Ishikawa (cell line): ENCODE results near the gene CHD5.

Experiments used
- CEBPB ChIP-seq: IDR thresholded peaks from 2 replicates; pipeline ENCODE4 v1.6.1; 2012
- CREB1 ChIP-seq: IDR thresholded peaks from 2 replicates; pipeline ENCODE4 v1.6.1; 2012; ENCODE audit warnings: low read depth
- EGR1 ChIP-seq: IDR thresholded peaks from 2 replicates; pipeline ENCODE4 v1.6.1; 2012
- EP300 ChIP-seq: IDR thresholded peaks from 2 replicates; pipeline ENCODE4 v1.6.1; 2012; ENCODE audit warnings: borderline replicate concordance
- FOXM1 ChIP-seq: IDR thresholded peaks from 2 replicates; pipeline ENCODE4 v1.6.1; 2012; ENCODE audit warnings: low read depth, borderline replicate concordance
- MAX ChIP-seq: IDR thresholded peaks from 2 replicates; pipeline ENCODE4 v1.6.1; 2012
- NFIC ChIP-seq: IDR thresholded peaks from 2 replicates; pipeline ENCODE4 v1.6.1; 2012
- RAD21 ChIP-seq: IDR thresholded peaks from 2 replicates; pipeline ENCODE4 v1.6.1; 2012; ENCODE audit warnings: low read depth
- REST ChIP-seq: IDR thresholded peaks from 2 replicates; pipeline ENCODE4 v1.6.1; 2012; ENCODE audit warnings: low read depth, mild to moderate bottlenecking
- TAF1 ChIP-seq: IDR thresholded peaks from 2 replicates; pipeline ENCODE4 v1.6.1; 2012; ENCODE audit warnings: low read depth, mild to moderate bottlenecking
- TCF12 ChIP-seq: IDR thresholded peaks from 2 replicates; pipeline ENCODE4 v1.6.1; 2012; ENCODE audit warnings: low read depth
- TEAD4 ChIP-seq: IDR thresholded peaks from 2 replicates; pipeline ENCODE4 v1.6.1; 2012
- USF1 ChIP-seq: IDR thresholded peaks from 2 replicates; pipeline ENCODE4 v1.6.1; 2012
- YY1 ChIP-seq: IDR thresholded peaks from 2 replicates; pipeline ENCODE4 v1.6.1; 2012; ENCODE audit warnings: low read depth
- ZBTB7A ChIP-seq: IDR thresholded peaks from 2 replicates; pipeline ENCODE4 v1.6.1; 2012; ENCODE audit warnings: low read depth

The CHD5 gene

DNA sequence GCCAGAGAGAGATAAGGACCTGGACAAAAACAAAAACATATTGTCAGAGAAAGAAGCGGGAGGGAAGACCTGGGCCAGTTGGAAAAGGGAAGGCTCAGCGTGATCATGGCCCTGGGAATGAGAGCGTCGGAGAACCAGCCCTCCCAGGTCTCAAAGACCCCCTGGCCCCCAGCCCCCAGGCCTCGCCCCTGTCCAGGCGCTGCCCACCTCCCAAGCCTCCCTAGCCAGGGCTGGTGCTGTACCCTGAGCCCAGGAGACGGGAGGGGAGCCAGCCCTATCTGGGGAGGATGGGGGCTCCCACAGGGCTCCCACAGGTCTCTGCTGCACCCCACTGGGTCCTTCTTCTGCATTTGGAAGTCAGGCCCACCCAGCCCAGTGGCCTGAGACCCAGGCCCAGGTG, 15.1 kb downstream of the CHD5 start:
- TF ChIP-seq FOXM1 (no peak), CREB1 (no peak), USF1 (no peak), EGR1 (no peak), REST (no peak), EP300 (no peak), RAD21 (no peak), CEBPB (no peak), TEAD4 (no peak), YY1 (no peak), TAF1 (no peak), TCF12 (no peak), NFIC (no peak), MAX (no peak)

DNA sequence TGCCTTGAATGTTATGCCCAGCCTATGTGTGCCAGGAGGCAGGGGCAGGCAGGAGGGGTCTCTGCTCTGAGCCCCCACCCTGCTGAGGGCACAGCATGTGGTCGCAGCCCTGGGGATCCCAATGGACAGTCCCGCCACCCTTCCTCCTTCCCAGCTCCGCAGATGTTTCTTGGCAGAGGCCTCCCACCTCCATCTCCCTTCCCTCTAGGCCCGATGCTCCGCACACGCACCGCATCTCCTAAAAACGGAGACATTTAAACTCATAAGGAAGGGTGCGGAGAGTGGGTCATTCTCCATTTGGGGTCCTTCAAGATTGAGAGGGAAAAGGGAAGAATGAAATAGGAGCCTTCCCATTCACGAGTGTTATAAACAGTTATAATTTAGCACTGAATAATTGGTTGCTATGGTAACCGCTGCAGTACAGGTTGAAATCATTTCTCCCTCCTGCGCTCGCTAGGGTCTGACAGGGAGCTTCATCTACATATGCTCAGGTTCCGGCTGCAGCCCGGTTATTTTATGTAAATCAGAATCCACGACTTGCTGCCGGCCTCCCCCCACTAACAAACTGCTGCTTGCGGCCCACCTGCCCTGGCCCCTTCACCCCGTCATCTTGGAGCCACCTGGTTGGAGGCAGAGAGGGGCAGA, 16.0 kb downstream of the CHD5 start:
- TF ChIP-seq MAX (no peak), EP300 (no peak), YY1 (no peak), ZBTB7A (no peak), RAD21 (no peak), EGR1 (no peak), REST (no peak), CEBPB (no peak), TCF12 (no peak), FOXM1 (no peak), CREB1 (no peak), TEAD4 (no peak)

GRCh38 chr1:6163191-6163972, 16.7 kb downstream of the CHD5 start:
- TF ChIP-seq FOXM1 = no peak
- TF ChIP-seq MAX = no peak
- TF ChIP-seq CEBPB = no peak
- TF ChIP-seq EP300 = no peak
- no peak for TF ChIP-seq NFIC
- TF ChIP-seq TCF12 = no peak
- TF ChIP-seq RAD21 = no peak
- no peak for TF ChIP-seq YY1
- no peak for TF ChIP-seq TEAD4
- TF ChIP-seq TAF1 = no peak
- no peak for TF ChIP-seq CREB1
- TF ChIP-seq ZBTB7A = no peak
- no peak for TF ChIP-seq REST
- TF ChIP-seq USF1 = no peak
- TF ChIP-seq EGR1 = no peak

GRCh38 chr1:6162773-6163172, 17.3 kb downstream of the CHD5 start:
- TF ChIP-seq CEBPB (no peak), TCF12 (no peak), EP300 (no peak), CREB1 (no peak)
